Measurements from ENCODE around the gene DCAF17.

The DCAF17 gene, protein sequence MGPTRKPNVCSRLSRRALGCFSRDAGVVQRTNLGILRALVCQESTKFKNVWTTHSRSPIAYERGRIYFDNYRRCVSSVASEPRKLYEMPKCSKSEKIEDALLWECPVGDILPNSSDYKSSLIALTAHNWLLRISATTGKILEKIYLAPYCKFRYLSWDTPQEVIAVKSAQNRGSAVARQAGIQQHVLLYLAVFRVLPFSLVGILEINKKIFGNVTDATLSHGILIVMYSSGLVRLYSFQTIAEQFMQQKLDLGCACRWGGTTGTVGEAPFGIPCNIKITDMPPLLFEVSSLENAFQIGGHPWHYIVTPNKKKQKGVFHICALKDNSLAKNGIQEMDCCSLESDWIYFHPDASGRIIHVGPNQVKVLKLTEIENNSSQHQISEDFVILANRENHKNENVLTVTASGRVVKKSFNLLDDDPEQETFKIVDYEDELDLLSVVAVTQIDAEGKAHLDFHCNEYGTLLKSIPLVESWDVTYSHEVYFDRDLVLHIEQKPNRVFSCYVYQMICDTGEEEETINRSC

DNA sequence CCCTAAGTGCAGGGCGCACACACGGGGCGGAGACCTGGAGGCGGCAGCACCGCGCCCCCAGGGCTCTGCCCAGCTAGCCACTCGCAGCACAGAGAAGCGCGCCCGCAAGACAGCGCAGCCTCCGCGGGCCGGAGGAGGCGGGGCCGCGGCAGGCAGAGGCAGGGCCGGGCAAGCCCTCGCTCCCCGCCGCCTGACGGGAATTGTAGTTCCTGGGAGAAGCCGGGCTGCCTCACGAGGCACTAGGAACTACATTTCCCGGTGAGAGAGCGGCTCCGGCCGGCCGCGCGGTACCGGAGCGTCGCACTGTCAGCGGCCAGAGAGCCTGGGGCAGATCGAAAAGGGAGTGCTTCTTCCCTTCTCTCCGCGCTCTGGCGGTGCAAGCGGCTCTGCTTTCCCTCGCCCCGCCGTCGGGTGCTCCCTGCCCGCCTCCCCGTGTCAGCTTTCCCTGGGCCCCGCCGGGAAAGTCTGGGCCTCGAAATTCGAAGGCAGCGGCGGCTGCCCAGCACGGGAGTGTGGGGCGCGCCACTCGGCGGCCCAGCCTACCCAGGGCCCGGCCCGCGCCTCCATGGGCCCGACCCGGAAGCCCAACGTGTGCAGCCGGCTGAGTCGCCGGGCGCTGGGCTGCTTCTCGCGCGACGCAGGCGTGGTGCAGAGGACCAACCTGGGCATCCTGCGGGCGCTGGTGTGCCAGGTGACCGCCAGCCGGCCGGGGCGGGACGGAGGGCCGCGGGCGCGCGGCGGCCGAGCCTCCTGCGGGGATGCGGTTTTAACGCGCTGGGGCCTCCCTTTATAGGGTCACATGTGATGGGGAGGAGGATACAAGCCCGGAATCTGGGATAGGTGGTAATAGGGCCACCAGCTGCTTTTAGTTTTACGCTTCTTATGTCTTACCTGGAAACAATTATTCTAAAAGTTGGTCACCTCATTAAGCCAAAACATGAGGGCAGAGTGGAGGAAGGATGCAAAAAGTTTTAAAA is at the start of gene DCAF17:
TSS of gene DCAF17 (plus strand) at position 214 of the 977 bp plus-strand sequence. CDS start at position 566, 352 bp downstream.
- no peak for TF ChIP-seq ZNF274 (IDR thresholded peaks at IDR 0.05; ENCODE audit: low read depth, low read length)
- peak within 1 kb of the TSS; percentile 91 for H3K4me3 ChIP-seq (ENCODE audit: low read length)

GRCh38 chr2:171386627-171387026 is 47.4 kb upstream of the DCAF17 start:
- no peak for TF ChIP-seq ZNF274 (IDR thresholded peaks at IDR 0.05; ENCODE audit: low read depth, low read length)
- H3K4me3 ChIP-seq (ENCODE audit: low read length) = no peak overlapping the region

DNA sequence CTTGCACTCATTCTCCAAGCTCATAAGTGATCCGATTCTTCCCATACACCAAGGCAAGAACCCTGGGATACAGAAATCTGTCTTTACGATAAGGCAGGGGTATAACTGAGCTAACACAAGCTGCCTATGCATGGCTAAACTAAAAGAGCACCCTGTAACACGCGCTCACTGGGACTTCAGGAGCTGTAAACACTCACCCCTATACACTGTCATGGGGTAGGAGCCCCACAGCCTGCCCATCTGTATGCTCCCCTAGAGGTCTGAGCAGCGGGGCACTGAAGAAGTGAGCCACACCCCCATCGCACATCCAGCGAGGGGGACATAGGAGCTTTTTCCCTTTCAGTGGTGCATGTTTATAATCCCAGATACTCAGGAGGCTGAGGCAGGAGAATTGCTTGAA is 47.0 kb upstream of the DCAF17 start:
- H3K4me3 ChIP-seq (ENCODE audit: low read length) = no peak overlapping the region

GRCh38 chr2:171389325-171389724 is 44.7 kb upstream of the DCAF17 start:
- no peak overlapping the region for H3K4me3 ChIP-seq (ENCODE audit: low read length)
- no peak for TF ChIP-seq ZNF274 (IDR thresholded peaks at IDR 0.05; ENCODE audit: low read depth, low read length)

More for the DNA sequence above, 47.0 kb upstream of the DCAF17 start:
- no peak for TF ChIP-seq ZNF274 (IDR thresholded peaks at IDR 0.05; ENCODE audit: low read depth, low read length)

DNA sequence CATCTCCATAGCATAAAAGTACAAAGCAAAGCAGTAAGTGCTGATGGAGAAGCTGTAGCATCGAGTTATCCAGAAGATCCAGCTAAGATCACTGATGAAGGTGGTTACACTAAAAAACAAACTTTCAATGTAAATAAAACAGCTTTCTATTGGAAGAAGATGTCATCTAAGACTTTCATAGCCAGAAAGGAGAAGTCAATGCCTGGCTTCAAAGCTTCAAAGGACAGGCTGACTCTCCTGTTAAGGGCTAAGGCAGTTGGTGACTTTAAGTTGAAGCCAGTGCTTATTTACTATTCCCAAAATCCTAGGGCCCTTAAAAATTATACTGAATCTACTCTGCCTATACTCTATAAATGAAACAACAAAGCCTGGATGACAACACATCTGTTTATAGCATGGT is 44.2 kb upstream of the DCAF17 start:
- no peak overlapping the region for H3K4me3 ChIP-seq (ENCODE audit: low read length)
- TF ChIP-seq ZNF274 (IDR thresholded peaks at IDR 0.05; ENCODE audit: low read depth, low read length) = no peak

DNA sequence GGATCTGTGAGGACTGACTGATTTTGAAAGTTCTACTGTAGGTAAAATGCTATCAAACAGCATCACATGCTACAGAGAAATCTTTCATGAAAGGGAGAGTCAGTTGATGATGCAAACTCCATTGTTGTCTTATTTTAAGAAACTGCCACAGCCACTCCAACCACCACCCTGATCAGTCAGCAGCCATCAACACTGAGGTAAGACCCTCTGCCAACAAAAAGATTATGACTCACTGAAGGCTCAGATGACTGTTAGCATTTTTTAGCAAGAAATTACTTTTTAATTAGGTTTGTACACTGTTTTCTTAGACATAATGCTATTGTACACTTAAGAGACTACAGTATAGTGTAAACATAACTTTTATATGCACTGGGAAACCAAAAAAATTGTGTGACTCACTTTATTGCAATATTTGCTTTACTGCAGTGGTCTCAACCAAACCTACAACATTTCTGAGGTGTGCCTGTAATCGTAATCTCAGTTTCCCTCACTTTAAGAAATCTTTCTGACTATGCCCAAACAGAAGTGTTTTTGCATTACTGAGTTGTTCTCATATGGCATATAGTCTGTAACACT is 43.0 kb upstream of the DCAF17 start:
- no peak for TF ChIP-seq ZNF274 (IDR thresholded peaks at IDR 0.05; ENCODE audit: low read depth, low read length)
- no peak overlapping the region for H3K4me3 ChIP-seq (ENCODE audit: low read length)

DNA sequence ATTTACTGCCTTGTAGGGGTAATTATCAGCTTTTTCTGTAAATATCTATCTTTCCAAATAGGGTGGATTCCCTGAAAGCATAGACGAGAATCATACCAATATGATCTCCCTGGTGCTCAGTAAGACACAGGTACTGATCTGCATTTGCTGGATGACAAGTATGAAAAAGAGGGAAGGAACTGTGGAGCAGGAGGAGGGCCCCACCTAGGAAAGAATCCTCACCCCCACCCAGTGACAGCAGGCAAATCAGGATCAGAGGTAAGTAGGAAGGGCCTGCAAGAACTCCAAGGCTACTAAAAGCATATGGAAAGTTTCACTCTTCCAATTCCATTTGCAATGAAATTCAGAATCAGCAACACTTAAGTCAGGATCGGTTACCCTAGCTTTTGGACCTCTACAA is 42.5 kb upstream of the DCAF17 start:
- no peak overlapping the region for H3K4me3 ChIP-seq (ENCODE audit: low read length)
- no peak for TF ChIP-seq ZNF274 (IDR thresholded peaks at IDR 0.05; ENCODE audit: low read depth, low read length)

DNA sequence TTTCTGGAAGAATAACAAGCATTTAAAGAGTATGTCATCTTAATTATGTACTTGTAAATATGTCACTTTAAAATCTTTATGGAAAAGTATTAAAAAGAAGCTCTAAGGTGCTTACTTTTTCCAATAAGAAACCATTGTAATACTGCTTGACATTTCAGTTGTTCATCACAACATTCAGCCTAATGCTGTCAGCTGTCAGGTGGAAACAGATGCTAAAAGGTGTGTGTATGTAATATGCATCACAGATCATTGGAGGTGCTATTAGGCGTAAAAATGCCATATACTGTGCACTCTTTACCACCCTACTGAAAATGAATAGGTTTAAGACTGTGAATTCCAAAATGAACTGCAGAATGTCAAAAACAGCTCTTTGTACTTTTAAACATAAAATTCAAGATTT is 40.5 kb upstream of the DCAF17 start:
- no peak for TF ChIP-seq ZNF274 (IDR thresholded peaks at IDR 0.05; ENCODE audit: low read depth, low read length)
- H3K4me3 ChIP-seq (ENCODE audit: low read length) = no peak overlapping the region

- H3K4me3 ChIP-seq (ENCODE audit: low read length) = no peak overlapping the region
- no peak for TF ChIP-seq ZNF274 (IDR thresholded peaks at IDR 0.05; ENCODE audit: low read depth, low read length)
Measured at GRCh38 chr2:171394164-171394740, 39.8 kb upstream of the DCAF17 start.

DNA sequence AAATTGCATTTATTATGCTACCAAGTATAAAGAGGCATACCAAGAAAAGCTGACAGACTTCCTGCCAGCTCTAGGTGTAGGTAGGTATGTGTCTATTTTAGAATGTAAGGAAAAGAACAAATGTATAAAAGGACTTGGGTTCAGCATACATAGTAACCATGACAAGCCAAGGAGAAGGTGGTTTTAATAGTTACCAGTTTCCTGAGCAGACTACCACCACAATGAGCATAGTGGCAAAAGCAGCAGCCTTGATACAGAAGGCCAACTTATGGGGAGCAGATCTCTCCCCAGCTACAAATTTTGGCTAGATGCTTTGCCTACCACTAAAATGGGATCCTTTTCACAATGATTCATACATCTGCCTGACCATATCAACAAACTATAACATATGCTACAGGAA is 34.7 kb upstream of the DCAF17 start:
- no peak for TF ChIP-seq ZNF274 (IDR thresholded peaks at IDR 0.05; ENCODE audit: low read depth, low read length)
- no peak overlapping the region for H3K4me3 ChIP-seq (ENCODE audit: low read length)

DNA sequence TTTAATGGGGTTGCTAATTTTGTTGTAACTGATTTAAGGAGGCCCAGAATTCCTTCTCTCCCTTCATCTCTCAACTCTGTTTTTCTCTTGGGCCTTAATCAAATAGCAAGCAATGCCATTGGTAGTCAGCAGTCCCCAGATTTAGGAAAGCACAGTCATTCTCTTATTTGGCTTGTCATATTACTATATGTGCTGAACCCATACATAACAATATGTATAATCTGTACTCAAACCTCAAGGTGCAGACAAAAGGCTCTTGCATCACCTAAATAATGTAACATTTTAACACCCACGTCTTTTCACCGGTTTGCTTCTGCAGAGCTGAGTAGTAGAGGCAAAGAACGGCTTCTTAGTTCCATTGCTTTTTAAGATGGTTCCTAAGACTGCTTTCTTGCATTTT is 33.6 kb upstream of the DCAF17 start:
- H3K4me3 ChIP-seq (ENCODE audit: low read length) = no peak overlapping the region
- no peak for TF ChIP-seq ZNF274 (IDR thresholded peaks at IDR 0.05; ENCODE audit: low read depth, low read length)

DNA sequence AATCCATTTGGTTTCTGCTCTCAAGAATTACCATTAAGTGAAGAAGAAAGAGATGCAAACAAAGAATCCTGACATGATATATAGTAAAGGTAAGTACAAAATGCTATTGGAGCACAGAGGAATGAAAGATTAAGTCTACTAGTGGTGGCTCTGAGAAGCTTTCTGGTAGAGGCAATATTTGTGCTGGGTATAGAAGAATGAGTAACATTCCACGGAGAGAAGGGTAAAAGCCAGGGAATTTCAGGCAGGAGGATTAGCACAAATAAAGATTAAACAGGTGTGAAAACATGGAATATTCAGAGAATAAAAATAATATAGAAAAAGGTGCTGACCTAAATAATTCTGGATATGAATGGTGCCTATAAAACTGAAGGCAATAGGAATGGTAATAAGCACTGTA is 32.1 kb upstream of the DCAF17 start:
- no peak for TF ChIP-seq ZNF274 (IDR thresholded peaks at IDR 0.05; ENCODE audit: low read depth, low read length)
- H3K4me3 ChIP-seq (ENCODE audit: low read length) = no peak overlapping the region

GRCh38 chr2:171402906-171403580 is 31.0 kb upstream of the DCAF17 start:
- TF ChIP-seq ZNF274 (IDR thresholded peaks at IDR 0.05; ENCODE audit: low read depth, low read length) = no peak
- H3K4me3 ChIP-seq (ENCODE audit: low read length) = no peak overlapping the region
